ENCODE data around the gene ATG7.
A peak's percentile ranks its signal among the peaks of the same experiment; 100 is the strongest.
"Not testable (repeated sequence)": the region's sequence is repeated elsewhere in the genome, so short reads cannot be mapped to it uniquely, and the experiment has no call there.

Gene ATG7

DNA sequence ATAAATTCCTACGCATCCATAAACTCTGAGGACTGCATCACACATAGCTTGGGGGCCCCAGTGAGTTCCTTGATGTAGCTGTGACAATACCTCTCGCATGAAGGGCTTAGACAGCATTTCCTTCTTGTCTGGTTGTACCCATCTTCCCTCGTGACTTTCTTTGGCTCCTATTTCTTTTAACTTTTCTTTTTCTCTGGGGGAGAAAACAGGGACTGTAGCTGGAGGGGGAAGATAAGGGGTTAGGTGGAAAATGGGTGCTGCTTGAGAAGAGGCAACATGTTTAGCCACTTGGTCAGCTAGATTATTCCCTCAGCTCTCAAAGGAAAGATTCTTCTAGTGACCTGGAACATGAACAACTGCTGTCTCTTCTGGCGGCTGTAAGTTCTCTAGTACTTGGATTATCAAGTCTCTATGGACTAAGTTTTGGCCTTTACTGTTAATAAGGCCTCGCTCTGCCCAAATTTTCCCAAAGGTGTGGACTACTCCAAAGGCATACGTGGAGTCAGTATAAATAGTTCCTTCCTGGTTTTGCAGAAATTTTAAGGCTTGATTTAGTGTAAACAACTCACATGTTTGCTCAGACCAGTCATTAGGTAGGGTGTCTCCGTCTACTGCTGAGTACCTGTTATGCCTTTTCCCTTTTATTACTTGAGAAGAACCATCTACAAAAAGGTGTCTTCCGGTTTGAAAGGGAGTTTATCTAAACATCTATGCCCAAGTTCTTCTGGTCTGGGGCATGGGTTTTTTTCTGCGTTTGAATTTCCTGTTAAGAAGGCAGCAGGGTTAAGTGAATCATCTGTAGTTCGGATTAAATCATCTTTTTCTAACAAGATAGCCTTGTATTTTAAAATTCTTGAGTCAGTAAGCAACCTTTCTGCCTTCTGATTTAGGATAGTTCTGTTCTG is 21.0 kb upstream of the ATG7 start:
- no peak for DNase-seq (ENCODE audit: low read depth in 2 of 2)

DNA sequence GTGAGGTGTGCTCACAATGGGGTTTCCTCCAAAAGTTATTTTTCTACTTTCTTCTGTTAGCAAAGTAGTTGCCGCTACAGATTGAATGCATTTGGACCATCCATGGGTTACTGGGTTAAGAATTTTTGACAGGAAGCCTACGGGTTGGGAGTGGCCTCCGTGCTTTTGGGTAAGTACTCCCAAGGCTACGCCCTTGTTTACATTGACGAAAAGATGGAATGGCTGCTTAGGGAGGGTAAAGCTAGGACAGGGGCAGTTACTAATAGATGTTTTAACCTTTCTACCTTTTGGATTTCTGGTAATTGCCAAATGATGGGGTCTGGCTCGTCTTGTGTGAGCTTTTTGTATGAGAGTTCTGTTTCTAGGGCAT is 20.4 kb upstream of the ATG7 start:
- no peak for DNase-seq (ENCODE audit: low read depth in 2 of 2)

DNA sequence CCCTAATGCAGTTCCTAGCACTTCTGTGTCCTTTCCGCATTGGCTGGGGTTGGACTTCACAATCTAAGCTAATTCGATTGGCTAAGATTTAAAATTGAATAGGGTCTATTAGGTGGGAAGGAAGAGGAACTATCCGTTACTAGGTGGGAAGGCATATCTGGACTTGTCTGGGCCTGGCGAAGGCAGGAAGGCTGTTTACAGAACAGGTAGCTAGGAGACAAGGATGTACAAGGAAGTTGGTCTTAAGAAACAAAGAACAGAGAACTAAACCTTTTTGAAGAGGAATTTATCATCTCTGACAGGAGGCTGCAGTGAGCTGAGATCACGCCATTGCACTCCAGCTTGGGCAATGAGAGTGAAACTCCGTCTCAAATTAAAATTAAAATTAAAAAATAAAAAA is 17.3 kb upstream of the ATG7 start:
- no peak for DNase-seq (ENCODE audit: low read depth in 2 of 2)

- DNase-seq (ENCODE audit: low read depth in 2 of 2) = not testable (repeated sequence)
These were observed 16.7 kb upstream of the ATG7 start for GRCh38 chr3:11255537-11255936.

DNA sequence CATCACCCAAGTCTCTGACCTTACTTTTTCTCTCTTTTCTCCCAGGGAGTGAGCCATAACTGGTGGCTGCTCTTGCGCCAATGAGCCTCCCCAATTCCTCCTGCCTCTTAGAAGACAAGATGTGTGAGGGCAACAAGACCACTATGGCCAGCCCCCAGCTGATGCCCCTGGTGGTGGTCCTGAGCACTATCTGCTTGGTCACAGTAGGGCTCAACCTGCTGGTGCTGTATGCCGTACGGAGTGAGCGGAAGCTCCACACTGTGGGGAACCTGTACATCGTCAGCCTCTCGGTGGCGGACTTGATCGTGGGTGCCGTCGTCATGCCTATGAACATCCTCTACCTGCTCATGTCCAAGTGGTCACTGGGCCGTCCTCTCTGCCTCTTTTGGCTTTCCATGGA is 13.2 kb upstream of the ATG7 start:
- no peak for DNase-seq (ENCODE audit: low read depth in 2 of 2)

GRCh38 chr3:11260460-11260859 is 11.7 kb upstream of the ATG7 start:
- no peak for DNase-seq (ENCODE audit: low read depth in 2 of 2)

GRCh38 chr3:11269007-11269406 is 3.2 kb upstream of the ATG7 start:
- DNase-seq (ENCODE audit: low read depth in 2 of 2) = no peak

DNA sequence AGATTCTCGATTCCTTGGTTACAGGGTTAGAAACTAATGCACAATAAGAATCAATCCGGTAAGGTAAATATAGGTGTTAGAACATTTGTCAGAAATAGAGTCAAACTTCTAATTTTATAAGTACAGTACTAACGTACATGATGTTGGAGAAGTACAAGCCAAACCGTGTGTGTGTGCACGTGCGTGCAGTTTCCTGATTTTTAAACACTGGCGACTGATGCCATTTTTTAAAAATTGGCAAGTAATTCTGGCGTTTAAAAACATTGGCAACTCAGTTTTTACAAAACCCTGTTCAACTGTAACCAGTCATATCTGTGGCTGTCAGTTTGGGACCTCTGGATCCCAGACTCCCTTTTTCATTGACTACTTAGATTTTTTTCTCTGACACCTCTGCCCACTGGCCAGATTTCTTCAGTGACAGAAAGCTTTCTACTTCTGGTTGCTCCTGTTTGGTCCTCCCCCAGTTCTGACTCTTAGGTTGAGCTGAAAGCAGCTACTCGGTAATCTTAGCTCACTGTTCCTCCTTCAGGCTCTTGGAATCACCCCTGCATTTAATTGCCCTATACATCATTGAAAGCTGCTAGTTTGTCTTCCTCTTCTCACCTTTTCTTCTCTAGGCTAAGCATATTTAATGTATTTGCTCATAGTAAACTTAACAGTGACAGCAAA is 843 bp downstream of the ATG7 start:
- no peak for DNase-seq (ENCODE audit: low read depth in 2 of 2)

DNA sequence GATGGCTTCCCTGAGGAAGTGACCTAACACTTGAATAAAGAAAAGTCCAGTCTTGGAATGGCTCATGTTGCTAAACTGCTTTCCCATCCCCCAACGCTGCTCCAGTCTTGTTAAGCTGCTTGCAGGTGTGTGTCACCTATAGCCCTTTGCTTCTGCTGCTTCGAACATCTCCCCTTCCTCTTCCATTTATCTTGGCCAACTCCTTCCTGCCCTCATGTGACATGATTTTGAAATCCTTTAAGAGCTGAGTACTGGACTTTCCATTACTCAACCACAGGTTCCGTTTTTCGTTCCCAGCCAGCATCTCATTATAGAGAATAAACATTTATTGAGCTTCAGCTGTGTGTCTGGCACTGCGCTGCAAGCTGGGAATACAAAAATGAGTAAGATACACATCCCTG is 1.7 kb downstream of the ATG7 start:
- no peak for DNase-seq (ENCODE audit: low read depth in 2 of 2)

DNA sequence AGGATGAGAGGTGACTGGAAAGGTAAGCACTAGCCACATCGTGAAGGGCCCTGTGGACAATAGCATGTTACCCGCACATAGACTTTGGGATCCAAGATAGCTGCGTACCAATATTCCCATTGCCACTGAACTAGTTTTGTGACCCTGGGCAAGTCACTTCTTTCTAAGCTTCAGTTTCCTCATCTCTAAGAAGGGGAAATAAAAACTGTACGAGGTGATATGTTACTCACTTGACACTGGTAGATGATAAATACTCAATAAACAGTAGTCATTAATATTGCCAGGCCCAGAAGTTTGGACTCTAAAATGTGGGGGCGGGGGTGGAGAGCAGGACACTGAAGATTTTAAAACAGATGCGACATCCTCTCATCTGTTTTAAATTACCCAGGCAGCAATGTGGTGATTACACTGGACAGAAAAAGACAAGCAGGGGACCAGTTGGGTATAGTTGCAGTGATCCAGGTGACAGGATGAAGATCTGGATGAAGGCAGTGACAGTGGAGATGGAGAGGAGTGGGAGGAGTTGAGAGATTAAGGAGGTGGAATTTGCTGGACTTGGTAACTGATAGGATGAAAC is 2.5 kb downstream of the ATG7 start:
- DNase-seq (ENCODE audit: low read depth in 2 of 2) = no peak

- no peak for DNase-seq (ENCODE audit: low read depth in 2 of 2)
These were observed 3.7 kb downstream of the ATG7 start for GRCh38 chr3:11275926-11276325.

DNA sequence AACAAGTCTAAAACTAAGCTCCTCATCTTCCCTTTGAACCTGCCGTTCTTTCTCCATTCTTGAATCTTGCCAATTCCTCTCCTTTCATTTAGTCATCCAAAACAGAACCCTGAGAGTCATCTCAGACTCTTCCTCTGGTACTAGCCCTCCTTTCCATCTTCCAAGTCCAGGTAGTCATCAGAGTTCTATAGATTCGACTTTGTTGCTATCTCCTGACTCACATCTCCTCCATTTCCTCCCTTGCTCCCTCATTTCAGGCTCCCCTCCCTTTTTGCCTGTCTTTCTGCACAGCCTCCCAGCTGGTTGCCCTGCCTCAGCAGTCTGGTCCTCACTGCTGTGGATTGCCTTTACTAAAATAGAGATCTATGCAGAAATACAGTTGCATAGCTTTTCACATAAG is 4.7 kb downstream of the ATG7 start:
- no peak for DNase-seq (ENCODE audit: low read depth in 2 of 2)

GRCh38 chr3:11282250-11283138 is 10.3 kb downstream of the ATG7 start:
- DNase-seq (ENCODE audit: low read depth in 2 of 2) = no peak

DNA sequence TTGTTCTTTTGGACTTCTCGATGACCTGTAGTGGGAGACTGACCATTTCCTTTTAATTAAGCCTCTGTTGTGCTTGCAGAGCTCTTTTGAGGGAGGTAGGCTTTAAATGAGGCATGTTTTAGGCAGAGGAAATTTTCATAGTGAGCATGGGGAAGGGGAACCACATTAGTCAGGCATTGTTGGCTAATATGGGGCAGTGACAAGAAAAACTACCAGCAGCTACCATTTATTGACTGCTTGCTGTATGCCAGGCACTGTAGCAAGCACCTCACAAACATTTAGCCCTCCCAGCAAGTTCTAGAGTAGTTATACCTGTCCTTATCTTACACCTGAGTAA is 10.9 kb downstream of the ATG7 start:
- DNase-seq (ENCODE audit: low read depth in 2 of 2) = no peak

DNA sequence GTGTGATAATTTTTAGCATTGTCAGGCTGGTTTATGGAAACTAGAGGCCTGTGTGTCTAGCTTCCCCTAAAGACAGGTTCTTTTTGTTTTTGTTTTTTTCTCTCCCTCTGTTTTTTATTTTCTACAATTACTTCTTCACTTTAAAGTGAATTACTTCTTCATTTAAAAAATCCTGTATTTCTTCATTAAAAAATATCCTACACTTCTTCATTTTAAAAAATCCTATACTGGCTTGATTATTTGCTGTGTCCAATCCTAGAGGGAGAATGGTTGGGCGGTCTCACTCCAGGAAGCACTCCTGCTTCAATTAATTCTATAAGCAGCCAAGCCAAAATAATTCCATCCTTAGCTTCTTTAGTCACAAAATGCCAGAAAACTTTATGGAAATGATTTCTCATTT is 11.8 kb downstream of the ATG7 start:
- DNase-seq (ENCODE audit: low read depth in 2 of 2) = no peak

- DNase-seq (ENCODE audit: low read depth in 2 of 2) = no peak
These were observed 13.3 kb downstream of the ATG7 start for GRCh38 chr3:11285471-11285870.

DNA sequence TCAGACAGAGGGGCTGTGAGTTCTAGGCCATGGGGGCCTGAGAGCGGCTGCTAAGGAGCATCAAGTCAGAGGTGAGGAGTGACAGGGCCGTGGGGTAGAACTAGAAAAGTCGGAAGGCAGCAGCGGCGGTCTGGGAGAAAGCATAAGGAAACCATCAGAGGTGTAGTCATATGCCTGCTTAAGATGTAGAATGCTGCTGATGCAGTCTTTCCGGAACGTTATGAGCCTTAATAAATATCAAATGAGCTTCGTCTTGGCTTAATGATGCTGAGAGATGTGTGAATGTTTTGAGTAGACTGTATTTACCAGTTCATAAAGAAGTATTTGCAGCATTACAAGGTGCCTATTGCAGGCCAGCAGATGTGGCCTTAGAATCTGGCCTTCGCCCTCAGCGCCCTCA is 15.2 kb downstream of the ATG7 start:
- no peak for DNase-seq (ENCODE audit: low read depth in 2 of 2)

GRCh38 chr3:11288021-11288491 is 15.9 kb downstream of the ATG7 start:
- DNase-seq (ENCODE audit: low read depth in 2 of 2) = peak in 1 of 2 experiments; percentile 15

DNA sequence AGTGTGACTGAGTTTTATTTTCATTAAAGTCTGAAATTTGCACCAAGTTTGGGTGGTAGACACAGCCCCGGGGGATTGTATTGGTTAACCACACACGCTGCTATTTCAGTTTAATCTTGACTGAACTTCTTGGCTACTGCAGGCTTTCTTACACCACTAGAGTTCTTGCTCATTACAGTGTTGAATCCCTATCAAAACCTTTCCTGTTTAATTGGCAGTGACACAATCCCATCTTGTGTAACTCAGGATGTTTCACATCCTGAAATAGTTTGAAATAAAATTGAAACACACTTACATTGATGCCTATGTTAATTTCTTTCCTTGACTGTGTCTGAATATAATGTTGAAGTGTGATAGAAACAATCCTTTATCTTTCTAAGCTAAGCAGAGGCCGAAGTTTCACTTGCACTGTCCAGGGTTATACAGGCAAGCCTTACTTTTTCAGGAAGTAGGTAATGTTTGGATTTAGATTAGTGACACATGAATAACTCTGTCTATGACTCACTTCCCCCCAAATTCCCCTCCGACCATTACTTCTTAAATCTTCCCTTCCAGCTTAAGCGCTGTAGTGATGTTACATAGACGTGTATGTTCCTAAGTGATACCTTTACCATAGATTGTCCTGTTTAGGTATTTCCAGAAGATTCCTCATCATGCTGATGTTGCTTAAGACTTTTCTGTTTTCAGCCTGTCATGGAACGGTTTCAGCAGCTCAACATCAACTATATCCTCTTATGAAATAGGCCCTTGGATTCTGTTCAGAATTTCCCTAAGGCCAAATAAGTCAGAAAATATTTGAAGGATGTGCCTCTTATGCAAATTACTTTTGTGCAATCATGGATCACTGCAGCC is 16.8 kb downstream of the ATG7 start:
- DNase-seq (ENCODE audit: low read depth in 2 of 2) = peak; percentile 86 to 89

GRCh38 chr3:11289864-11290263 is 17.7 kb downstream of the ATG7 start:
- no peak for DNase-seq (ENCODE audit: low read depth in 2 of 2)

Measured in fibroblast of skin of left biceps (primary cell).